Sigmoid colon (tissue), 4 donors: ENCODE measurements around the gene ORC2.

Source experiments
- CTCF ChIP-seq, 4 experiments: fragments of 450-650 bp in 3 of 4; fragments of 200-600 bp in 1 of 4; IDR thresholded peaks; one replicate each; pipeline ENCODE4 v1.5.1; 2016 to 2019; ENCODE audit warnings: antibody characterized with exemption in 4 of 4, mild to moderate bottlenecking in 3 of 4, moderate library complexity in 2 of 4
- POLR2A ChIP-seq, 2 donors: fragments of 450-650 bp; IDR thresholded peaks; one replicate each; pipeline ENCODE4 v1.6.1; 2016; ENCODE audit warnings: antibody characterized with exemption in 2 of 2, mild to moderate bottlenecking in 2 of 2, moderate library complexity in 2 of 2
- POLR2AphosphoS5 ChIP-seq, 4 donors: sonication (generic); formaldehyde crosslinking; IDR thresholded peaks; one replicate each; pipeline ENCODE4 v1.6.1; 2017; ENCODE audit warnings: antibody characterized with exemption in 4 of 4

GRCh38 chr2:200862532-200863000 lies 100.9 kb downstream of the ORC2 start:
- TF ChIP-seq CTCF (IDR thresholded peaks at IDR 0.05) (no peak), POLR2A (IDR thresholded peaks at IDR 0.05) (peak; percentile 41 to 49), POLR2AphosphoS5 (IDR thresholded peaks at IDR 0.05) (peak; percentile 69 to 97 (median 84))
